Lower lobe of right lung (tissue), 2 donors: ENCODE data around the gene LINC01488. TPM values are rescaled to one million over a fixed set of nuclear protein-coding genes. Genes with fewer than 3 reads are reported as not detected.
A peak's percentile ranks its signal among the peaks of the same experiment; 100 is the strongest.

Experiments
- ATAC-seq, 2 donors: fragments of 200-7000 bp; cut with Tn5 transposase; one replicate each; pipeline ENCODE4 v1.9.1; 2020 to 2022; ENCODE audit warnings: mild to moderate bottlenecking in 2 of 2, moderate library complexity in 2 of 2
- DNase-seq: peaks from one replicate; pipeline ENCODE4 v3.0.0-alpha.2; 2020
- H3K27ac ChIP-seq: fragments of 200-600 bp; one replicate; pipeline ENCODE4 v1.8.0; 2022
- H3K27me3 ChIP-seq: fragments of 200-600 bp; one replicate; pipeline ENCODE4 v1.8.0; 2022; ENCODE audit warnings: low read depth
- H3K36me3 ChIP-seq: fragments of 200-600 bp; one replicate; pipeline ENCODE4 v1.8.0; 2022; ENCODE audit warnings: mild to moderate bottlenecking
- H3K4me1 ChIP-seq: fragments of 200-600 bp; one replicate; pipeline ENCODE4 v1.8.0; 2022
- H3K4me3 ChIP-seq: fragments of 200-600 bp; one replicate; pipeline ENCODE4 v1.8.0; 2022; ENCODE audit warnings: mild to moderate bottlenecking
- H3K9me3 ChIP-seq: fragments of 200-600 bp; one replicate; pipeline ENCODE4 v1.8.0; 2022
- intact Hi-C: fragments of 100-400 bp; cut with DNase I; formaldehyde crosslinking; loops from one replicate; pipeline ENCODE4 v1.11.0; 2022
- total RNA-seq: library from RNA; stranded (reverse); fragmentation: NEBNext Ultra II Directional; extraction: Animal tissue kit (Norgen Biotek cat#: 25700); gene quantifications from one replicate; pipeline ENCODE4 v1.2.1, GENCODE V29; 2021
- TF ChIP-seq, protein P1 (sequence below): fragments of 200-600 bp; IDR thresholded peaks from one replicate; pipeline ENCODE4 v1.8.0; 2022; ENCODE audit warnings: antibody characterized with exemption, mild to moderate bottlenecking
- donor health status: DM: no; HTN: yes; CAD: no; lungs with severe emphysema.

LINC01488 gene
- total RNA-seq, 1 donor from 2014 or later, result not detected

DNA sequence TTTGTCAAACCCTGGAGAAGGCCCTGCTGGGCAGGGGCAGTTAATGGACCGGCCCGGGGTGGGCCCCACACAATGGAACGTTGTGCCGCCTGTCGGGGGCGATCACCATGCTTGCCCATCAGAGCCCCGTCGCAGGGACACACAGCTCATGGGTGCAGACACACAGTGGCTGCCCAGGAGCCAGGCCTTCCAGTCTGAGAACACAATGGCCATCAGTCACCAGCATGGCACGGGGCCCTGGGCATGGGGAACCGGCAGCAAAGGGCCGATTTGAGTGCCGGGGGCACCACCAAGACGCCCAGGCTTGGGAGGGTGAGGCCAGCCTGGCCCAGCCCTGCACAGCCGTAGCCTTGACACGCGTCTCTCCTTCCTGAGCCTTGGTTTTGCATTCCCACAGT, 7.1 kb downstream of the LINC01488 start:
- intact Hi-C loops, result no loop called here
- no peaks in the 10 kb centered on the region for H3K9me3 ChIP-seq
- no peak overlapping the region for H3K4me3 ChIP-seq
- DNase-seq, result no peak
- H3K36me3 ChIP-seq, result no peaks in the 10 kb centered on the region
- TF ChIP-seq, protein P1, sequence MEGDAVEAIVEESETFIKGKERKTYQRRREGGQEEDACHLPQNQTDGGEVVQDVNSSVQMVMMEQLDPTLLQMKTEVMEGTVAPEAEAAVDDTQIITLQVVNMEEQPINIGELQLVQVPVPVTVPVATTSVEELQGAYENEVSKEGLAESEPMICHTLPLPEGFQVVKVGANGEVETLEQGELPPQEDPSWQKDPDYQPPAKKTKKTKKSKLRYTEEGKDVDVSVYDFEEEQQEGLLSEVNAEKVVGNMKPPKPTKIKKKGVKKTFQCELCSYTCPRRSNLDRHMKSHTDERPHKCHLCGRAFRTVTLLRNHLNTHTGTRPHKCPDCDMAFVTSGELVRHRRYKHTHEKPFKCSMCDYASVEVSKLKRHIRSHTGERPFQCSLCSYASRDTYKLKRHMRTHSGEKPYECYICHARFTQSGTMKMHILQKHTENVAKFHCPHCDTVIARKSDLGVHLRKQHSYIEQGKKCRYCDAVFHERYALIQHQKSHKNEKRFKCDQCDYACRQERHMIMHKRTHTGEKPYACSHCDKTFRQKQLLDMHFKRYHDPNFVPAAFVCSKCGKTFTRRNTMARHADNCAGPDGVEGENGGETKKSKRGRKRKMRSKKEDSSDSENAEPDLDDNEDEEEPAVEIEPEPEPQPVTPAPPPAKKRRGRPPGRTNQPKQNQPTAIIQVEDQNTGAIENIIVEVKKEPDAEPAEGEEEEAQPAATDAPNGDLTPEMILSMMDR, result no peak
- no peak overlapping the region for H3K27ac ChIP-seq
- no peaks in the 10 kb centered on the region for H3K27me3 ChIP-seq
- no peaks in the 10 kb centered on the region for H3K4me1 ChIP-seq
- ATAC-seq, result no peak

DNA sequence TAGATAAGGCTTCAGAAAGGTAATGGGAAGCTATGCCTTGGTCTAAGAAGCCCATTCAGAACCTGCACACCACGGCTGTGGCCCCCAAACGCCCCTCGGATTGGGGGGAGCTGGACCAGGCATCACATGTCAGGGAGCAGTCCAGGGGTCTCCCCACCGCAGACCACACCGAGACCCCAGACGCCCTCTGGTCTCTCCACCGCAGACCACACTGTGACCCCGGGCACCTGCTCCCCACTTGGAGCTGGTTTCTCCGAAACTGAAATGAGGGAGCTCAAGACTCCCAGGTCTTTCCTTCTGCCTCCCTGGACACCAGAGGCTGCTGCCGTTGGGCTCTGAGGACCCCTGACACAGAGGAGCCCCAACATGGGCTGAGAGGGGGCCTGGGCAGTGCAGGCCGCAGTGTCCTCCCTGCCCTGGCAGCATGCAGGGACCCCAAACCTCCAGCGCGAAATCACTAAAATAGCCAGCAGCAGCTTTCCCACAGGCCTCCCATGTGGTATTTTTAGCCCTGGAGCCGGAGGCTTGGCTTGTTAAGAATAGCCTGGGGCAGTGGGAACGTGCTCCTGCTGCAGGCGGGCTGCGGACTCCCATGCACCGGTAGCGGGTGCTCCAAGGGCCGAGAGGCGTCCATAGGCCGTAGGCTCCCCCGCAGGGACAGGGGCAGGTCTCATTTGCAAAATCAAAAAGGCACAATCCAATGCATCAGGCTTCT, 7.7 kb downstream of the LINC01488 start:
- TF ChIP-seq, protein P1, result no peak
- ATAC-seq, result no peak
- no peak overlapping the region for H3K4me3 ChIP-seq
- H3K4me1 ChIP-seq, result no peaks in the 10 kb centered on the region
- H3K27me3 ChIP-seq, result no peaks in the 10 kb centered on the region
- intact Hi-C loops, result no loop called here
- no peaks in the 10 kb centered on the region for H3K9me3 ChIP-seq
- no peaks in the 10 kb centered on the region for H3K36me3 ChIP-seq
- peak; percentile 43 for DNase-seq
- no peak overlapping the region for H3K27ac ChIP-seq

DNA sequence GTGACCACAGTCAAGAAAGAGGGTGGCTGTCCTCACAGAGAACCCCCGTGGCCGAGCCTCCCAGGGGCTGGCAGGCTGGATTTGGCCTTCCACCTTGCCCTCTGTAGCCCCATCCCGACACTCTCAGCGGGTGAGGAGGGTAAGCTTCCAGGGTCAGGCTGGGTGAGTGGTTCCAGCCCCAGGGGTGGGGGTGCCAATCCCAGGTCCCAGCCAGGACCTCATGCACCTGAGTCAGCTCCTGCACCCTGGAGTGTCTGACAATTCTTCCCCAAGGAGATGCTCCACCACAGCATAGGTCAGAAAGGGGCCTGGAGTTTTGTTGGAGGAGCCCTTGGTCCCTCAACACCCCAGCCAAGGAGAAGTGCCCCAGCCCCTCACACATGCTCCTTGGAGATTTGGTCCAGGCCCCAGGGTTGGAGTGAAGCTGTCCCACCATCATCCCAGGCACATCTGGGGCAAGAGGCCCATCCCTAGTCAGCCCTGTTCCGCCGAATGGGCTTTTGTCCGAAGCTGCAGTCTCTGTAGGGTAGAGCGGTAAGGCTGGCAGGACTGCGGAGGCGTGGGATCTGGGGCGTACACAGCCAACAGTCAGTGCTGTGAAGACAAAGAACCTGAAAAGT, 8.4 kb downstream of the LINC01488 start:
- H3K36me3 ChIP-seq, result no peaks in the 10 kb centered on the region
- H3K27ac ChIP-seq, result no peak overlapping the region
- no peaks in the 10 kb centered on the region for H3K27me3 ChIP-seq
- no peaks in the 10 kb centered on the region for H3K9me3 ChIP-seq
- peak; percentile 28 for DNase-seq
- no peak overlapping the region for H3K4me3 ChIP-seq
- ATAC-seq, result no peak
- H3K4me1 ChIP-seq, result peaks cover 3% of the 10 kb centered on the region
- TF ChIP-seq, protein P1, result no peak
- intact Hi-C loops, result no loop called here

DNA sequence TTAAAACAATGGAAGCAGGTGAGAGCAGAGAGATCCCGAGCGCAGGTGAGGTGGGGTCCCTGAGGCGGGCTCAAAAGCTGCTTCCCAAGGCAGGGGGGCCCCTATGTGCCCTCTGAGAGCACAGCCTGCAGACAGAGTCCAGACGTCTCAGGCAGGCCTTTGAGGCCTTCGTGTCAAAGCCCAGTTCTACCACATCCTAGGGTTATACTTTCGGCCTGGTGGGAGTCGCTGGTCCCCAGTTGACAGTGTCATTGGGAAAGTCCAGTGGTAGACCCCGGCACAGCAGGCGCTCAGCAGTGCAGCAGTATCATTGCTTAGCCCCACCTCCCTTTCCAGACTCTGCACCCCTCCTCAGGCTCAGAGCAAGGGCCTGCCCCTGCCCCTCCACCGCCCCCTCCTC, 9.1 kb downstream of the LINC01488 start:
- peaks cover 7% of the 10 kb centered on the region for H3K4me1 ChIP-seq
- TF ChIP-seq, protein P1, result no peak
- no peak overlapping the region for H3K4me3 ChIP-seq
- no peaks in the 10 kb centered on the region for H3K27me3 ChIP-seq
- H3K36me3 ChIP-seq, result no peaks in the 10 kb centered on the region
- ATAC-seq, result no peak
- intact Hi-C loops, result no loop called here
- no peak overlapping the region for H3K27ac ChIP-seq
- DNase-seq, result peak; percentile 28
- no peaks in the 10 kb centered on the region for H3K9me3 ChIP-seq

DNA sequence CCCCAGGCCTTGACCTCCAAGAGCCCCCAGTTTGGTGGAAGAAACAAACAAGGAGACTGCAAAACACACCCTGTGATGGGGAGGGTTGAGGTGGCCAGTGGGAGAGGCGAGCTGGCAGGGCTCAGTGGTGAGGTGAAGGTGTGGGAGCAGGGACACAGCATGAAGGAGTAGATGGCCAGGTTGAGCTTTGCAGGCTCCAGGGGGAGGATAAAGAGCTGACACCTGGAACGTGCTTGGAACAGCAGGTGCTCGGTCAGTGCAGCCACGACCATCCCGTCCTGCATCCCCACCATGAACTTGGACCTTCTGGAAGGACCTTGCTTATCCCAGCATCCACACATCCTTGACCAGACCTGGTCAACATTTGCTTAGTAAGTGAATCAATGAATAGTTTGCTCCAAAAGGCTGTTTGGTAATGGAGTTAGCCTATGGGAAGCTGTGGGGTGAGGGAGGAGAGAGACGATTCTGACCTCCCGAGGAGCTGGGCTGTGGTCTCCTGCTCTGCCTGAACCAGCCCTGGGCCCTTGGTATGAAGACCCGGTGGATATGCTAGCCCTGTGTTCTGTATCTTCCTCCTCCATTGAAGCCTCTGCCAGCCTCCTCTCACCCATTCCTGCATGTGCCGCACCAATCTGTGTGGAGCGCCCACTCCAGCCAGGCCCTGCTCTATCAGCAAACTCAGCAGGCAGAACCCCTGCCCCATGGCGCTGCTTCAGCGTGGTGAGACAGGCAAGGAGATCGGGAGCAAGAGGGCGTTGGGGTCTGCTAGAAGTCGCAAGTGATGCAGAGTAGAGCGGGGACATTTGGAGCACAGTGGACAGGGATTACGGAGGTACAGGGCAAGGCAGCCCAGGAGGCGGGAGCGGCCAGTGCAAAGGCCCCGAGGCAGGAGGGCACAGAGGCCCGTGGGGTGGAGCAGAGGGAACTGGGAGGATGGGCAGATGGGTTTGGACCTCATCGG, 9.9 kb downstream of the LINC01488 start:
- intact Hi-C loops, result no loop called here
- peaks cover 12% of the 10 kb centered on the region for H3K4me1 ChIP-seq
- peak; percentile 44 for DNase-seq

More for the DNA sequence above, 9.9 kb downstream of the LINC01488 start:
- Histone ChIP-seq H3K27ac (no peak overlapping the region), H3K4me3 (no peak overlapping the region), H3K9me3 (no peaks in the 10 kb centered on the region), H3K27me3 (no peaks in the 10 kb centered on the region), H3K36me3 (no peaks in the 10 kb centered on the region)
- no peak for ATAC-seq
- TF ChIP-seq, protein P1, result no peak
